ENCODE measurements around the gene OSBPL8.
"Not testable (repeated sequence)": the region's sequence is repeated elsewhere in the genome, so short reads cannot be mapped to it uniquely, and the experiment has no call there.

The OSBPL8 gene

DNA sequence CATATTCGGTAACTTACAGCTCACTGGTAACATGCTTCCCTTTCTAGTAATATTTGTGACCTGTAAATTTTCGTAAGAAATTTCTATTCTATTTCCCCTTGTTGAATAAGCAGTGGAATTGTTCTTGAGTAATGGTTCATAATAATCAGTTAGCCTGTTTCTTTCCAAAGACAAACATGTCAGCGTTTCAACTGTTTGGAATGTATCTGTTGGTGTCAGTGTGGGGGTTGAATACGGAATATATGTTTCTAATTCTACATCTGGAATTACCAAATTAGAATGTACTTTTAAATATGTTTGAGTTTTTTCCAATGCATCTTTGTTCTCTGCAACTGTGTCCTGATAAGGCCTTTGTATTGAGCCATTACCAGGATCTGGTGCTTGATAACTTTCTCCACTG, 213.3 kb downstream of the OSBPL8 start:
- DNase-seq = no peak

GRCh38 chr12:76345569-76345968, 214.0 kb downstream of the OSBPL8 start:
- no peak for DNase-seq

DNA sequence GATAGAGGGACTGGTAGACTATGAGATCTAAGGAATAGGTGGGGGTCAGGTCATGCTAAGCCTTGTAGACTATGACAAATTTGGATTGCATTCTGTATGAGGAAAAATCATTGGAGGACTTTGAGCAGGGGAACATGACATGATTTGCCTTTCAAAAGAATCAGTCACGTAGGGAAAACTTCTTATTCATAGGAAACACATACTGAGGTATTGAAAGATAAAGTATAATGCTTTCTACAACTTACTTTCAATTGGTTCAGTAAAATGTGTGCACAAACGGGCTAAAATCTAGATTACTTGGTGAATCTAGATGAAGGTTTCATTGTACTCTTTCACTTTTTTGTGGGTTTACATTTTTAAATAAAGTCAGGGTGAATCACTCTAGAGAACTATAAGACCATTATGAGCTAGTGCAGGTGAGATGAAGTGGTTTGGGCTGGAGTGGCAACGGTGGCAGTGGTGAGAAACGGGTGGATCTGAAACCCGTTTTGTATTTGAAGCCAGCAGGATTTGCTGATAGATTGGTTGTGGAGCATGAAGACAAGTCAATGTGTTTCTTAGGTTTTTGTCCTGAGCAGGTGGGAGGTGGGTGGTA, 218.0 kb downstream of the OSBPL8 start:
- DNase-seq = no peak

DNA sequence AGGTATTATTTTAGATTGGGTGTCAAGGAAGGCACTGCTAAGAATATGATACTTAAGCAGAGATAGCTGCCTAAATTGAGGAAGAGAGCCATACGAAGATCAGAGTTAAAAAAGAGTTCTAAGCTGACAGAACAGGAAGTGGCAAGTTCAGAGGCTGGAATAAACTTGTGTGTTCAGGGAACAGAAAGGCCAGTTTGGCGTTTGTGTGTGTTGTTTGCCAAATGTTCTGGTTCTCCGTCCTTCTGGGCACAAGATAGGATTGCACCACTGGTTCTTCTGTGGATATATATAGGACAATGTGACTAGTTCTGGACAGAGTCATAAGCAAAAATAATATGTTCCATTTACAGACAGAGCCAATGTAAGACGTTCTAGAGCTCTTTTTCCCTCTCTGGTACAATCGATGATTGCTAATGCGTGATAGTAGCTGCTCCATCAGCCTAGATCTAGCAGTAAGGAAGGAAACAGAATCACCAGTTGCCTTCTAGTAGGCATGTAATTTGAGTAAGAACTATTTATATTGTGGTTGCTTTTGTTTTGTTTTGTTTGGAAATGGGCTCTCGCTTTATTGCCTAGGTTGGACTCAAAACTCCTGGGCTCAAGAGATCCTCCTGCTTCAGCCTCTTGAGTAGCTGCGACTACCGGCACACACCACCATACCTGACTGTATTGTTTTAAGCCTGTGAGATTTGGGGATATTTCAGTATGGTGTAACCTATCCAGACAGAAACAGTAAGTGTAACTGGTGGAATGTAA, 218.7 kb downstream of the OSBPL8 start:
- DNase-seq = no peak

- DNase-seq = no peak
Measured at GRCh38 chr12:76337583-76337982, 222.0 kb downstream of the OSBPL8 start.

DNA sequence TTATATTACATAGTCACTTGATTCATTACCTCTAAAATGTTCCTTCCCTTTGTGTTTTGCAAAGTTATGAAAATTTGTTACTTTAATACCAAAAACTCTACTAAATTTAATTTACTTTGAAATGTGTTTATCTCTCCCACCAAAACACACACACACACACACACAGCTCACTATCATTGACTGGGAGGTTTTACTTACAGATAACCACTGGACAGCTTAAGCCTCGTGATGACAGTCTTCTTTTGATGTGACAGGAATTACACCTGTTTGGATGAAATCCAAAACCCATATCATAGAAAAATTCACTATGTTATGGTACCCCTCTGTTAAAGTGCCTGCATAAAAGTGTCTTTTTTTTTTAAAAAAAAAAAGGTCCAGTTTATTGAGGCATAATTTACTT, 227.0 kb downstream of the OSBPL8 start:
- DNase-seq = no peak

GRCh38 chr12:76329606-76330005, 230.0 kb downstream of the OSBPL8 start:
- no peak for DNase-seq

DNA sequence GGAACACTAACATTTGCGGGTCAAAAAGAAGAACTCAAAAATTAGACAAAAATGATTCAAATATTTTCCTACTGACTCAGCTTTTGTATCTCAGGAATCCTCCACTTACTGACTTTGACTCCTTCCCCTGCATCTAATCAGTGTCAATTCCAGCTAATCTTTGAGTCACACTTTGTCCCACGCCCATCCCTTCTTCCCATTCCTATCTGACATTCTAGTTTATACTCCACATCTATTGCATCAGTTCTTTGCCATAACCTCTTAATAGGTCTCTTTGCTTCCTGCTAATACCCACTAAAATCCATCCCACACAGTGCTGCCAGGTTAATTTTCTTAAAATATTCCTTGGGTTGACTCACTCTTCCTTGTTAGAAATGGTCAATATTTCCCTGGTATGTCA, 230.4 kb downstream of the OSBPL8 start:
- DNase-seq = no peak

DNA sequence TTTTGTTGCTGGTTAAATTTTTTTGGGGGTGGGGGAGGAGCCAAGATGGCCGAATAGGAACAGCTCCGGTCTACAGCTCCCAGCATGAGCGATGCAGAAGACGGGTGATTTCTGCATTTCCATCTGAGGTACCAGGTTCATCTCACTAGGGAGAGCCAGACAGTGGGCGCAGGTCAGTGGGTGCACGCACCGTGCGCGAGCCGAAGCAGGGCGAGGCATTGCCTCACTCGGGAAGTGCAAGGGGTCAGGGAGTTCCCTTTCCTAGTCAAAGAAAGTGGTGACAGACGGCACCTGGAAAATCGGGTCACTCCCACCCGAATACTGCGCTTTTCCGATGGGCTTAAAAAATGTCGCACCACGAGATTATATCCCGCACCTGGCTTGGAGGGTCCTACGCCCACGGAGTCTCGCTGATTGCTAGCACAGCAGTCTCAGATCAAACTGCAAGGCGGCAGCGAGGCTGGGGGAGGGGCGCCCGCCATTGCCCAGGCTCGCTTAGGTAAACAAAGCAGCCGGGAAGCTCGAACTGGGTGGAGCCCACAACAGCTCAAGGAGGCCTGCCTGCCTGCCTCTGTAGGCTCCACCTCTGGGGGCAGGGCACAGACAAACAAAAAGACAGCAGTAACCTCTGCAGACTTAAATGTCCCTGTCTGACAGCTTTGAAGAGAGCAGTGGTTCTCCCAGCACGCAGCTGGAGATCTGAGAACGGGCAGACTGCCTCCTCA, 239.8 kb downstream of the OSBPL8 start:
- not testable (repeated sequence) for DNase-seq

DNA sequence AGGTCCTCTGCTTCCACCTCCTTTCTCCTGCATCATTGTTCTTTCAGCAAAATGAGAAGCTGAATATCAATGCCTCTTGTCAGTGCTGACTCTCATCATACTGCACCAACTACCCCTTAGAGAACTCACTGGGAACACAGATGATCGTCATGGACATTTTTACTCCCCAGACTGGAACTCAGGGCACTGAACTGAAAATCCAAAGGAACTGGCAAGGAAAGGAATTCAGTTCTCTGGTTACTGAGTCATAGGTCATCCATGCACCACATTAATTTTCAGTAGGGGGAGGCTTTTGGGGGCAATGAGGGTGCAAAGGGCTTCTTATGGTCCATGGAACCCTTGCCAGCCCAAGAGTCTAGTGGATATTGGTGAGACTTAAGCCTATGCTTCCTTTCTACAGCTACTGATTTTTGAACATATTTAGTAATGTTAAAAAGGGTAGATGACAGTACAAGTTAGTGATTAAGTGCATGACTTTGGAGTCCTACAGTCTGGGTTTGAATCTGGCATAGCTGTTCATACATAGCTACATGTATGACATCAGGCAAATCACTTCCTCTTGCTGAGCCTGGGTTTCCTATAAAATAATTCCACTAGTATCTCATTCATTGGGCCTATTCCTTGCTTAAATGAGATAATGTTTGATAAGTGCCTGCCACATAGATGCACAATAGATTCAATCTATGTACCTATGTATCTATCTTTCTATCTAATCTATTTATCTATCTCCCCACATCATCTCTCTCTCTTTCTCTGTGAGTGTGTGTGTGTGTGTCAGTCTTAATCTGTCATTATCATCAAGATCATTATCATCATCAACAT, 240.6 kb downstream of the OSBPL8 start:
- DNase-seq = no peak

DNA sequence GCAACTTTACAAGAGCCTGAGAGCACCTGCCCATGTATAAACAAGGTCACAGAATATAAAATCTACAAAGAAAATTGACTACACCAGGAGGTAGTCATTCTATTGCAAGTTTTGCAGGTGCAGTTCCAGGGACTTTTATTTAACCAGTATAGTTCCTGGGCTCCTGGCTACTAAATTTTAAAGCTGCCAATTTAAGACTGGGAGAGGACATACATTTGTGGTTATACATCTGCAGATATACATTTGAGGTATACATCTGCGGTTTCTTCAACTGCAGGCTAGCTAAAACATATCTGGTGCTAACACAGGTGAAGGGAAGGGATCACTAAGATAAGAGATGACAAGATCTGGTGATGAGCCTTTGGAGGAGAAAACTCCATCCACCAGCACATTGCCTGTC, 241.6 kb downstream of the OSBPL8 start:
- no peak for DNase-seq

- no peak for DNase-seq
Measured at GRCh38 chr12:76316468-76316867, 243.1 kb downstream of the OSBPL8 start.

- DNase-seq = no peak
Measured at GRCh38 chr12:76313299-76313698, 246.3 kb downstream of the OSBPL8 start.

DNA sequence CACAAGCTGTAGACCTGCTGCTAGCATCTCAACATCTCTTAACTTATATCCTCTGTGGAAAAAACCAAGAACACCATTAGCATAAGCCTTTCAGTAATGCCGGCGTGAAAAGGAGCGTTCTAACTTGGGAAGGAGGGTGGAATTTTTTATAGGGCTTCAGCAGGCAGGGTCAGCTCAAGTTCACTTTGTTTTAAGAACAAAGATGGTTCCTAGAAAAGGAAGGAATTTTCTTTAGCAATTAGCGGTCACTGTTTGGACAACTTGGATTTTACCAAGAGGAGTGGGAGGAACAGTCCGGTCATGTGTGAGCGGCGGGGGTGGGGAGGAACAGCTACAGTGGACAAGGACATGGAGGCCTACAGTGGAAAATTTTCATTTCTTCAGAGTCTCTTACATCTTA, 247.3 kb downstream of the OSBPL8 start:
- no peak for DNase-seq

- DNase-seq = no peak
Measured at GRCh38 chr12:76311796-76312195, 247.8 kb downstream of the OSBPL8 start.

DNA sequence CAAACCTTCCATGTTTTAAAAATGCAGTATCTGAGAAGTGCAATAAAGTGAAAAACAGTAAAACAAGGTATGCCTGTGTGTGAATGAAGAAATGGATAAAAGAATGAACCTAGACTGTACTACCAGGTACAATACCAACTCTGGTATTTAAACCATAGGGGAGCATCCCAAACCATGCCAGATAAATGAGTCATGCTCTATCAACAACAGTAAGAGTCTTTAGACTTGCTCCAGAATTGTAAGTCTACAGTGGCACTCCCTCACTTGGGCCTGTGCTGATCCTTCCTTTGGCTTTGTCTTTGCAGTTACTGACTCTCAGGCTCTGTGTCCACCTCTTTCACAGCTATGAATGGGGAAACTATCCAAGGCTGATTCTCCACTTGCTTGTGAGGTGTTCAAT, 249.5 kb downstream of the OSBPL8 start:
- no peak for DNase-seq

GRCh38 chr12:76308866-76309265, 250.7 kb downstream of the OSBPL8 start:
- no peak for DNase-seq

- DNase-seq = no peak
Measured at GRCh38 chr12:76307083-76307482, 252.5 kb downstream of the OSBPL8 start.

GRCh38 chr12:76303989-76304460, 255.5 kb downstream of the OSBPL8 start:
- no peak for DNase-seq

DNA sequence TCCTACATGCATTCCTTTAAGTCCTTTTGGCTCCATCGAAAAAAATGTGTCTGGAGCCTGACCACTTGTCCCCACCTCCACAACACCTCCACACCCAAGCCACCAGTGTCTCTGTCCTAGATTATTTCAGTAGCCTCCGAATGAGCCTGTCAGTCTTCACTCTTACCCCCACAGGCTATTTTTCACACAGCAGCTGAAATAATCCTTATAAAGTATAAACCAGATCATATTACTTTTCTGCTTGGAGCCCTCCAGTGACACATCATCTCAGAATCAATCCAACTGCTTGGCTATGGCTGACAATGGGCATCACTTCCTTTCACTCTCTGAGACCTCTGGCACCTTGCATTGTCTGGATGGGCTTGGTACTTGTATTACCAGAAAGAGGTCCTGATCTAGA, 256.2 kb downstream of the OSBPL8 start:
- no peak for DNase-seq

Data from DMS 273 treated with DMSO at 0.1 percent for 48 hours (cell line).